Type B pancreatic cell (in vitro differentiated cells): ENCODE results near the gene RAB19. TPM values are rescaled to one million over a fixed set of nuclear protein-coding genes. Genes with fewer than 3 reads are reported as not detected.

Experiments used
- DNase-seq: peaks from one replicate; pipeline ENCODE4 v3.0.0; 2021; ENCODE audit warnings: mixed read lengths; ENCODE audit not compliant: unreplicated experiment; ENCODE audit errors: extremely low spot score
- H3K27ac Mint-ChIP-seq: 2 replicates; pipeline ENCODE4 v1.8.0; 2021; ENCODE audit warnings: mild to moderate bottlenecking, mixed read lengths
- H3K27me3 Mint-ChIP-seq: 2 replicates; pipeline ENCODE4 v1.8.0; 2021; ENCODE audit warnings: mixed read lengths
- H3K36me3 Mint-ChIP-seq: 2 replicates; pipeline ENCODE4 v1.8.0; 2021; ENCODE audit warnings: mixed read lengths
- H3K4me1 Mint-ChIP-seq: one replicate; pipeline ENCODE4 v1.8.0; 2021; ENCODE audit warnings: mixed read lengths; ENCODE audit not compliant: unreplicated experiment
- H3K4me3 Mint-ChIP-seq: 2 replicates; pipeline ENCODE4 v1.8.0; 2021; ENCODE audit warnings: mild to moderate bottlenecking, mixed read lengths
- H3K9me3 Mint-ChIP-seq: 2 replicates; pipeline ENCODE4 v1.8.0; 2021; ENCODE audit warnings: mixed read lengths
- total RNA-seq: library from RNA; stranded (reverse); gene quantifications from 2 replicates; pipeline ENCODE4 v1.2.1, GENCODE V29; 2021; ENCODE audit warnings: low replicate concordance
- TF ChIP-seq, protein P1 (sequence below): fragments of 200-600 bp; sonication (generic); conservative IDR thresholded peaks from 2 replicates; pipeline ENCODE4 v1.5.0; 2021; ENCODE audit warnings: antibody characterized with exemption, mild to moderate bottlenecking

RAB19 gene
- total RNA-seq, 1 donor from 2014 or later = 2.2 TPM

DNA sequence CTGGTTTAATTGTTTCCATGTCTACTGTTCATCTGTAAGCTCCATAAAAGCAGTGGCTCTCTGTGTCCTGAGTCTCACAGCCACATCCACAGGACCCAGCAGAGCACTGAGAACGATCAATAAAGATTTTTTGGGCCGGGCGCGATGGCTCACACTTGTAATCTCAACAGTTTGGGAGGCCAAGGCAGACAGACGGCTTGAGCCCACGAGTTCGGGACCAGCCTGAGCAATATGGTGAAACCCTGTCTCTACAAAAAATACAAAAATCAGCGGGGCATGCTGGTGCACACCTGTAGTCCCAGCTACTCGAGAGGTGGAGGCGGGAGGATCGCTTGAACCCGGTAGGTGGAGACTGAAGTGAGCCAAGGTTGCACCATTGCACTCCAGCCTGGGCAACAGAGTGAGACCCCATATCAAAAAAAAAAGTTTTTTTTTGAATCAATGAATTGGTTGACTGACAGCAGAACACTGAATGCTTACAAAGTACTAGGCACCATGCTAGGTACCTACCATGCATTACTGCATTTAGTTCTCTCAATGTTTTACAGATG lies 10.0 kb upstream of the RAB19 start:
- Mint-ChIP-seq H3K27me3 (no peaks in the 10 kb centered on the region), H3K36me3 (peaks cover 3% of the 10 kb centered on the region), H3K4me3 (no peak overlapping the region), H3K27ac (no peak overlapping the region), H3K4me1 (peaks cover 12% of the 10 kb centered on the region), H3K9me3 (no peaks in the 10 kb centered on the region)
- TF ChIP-seq, protein P1, sequence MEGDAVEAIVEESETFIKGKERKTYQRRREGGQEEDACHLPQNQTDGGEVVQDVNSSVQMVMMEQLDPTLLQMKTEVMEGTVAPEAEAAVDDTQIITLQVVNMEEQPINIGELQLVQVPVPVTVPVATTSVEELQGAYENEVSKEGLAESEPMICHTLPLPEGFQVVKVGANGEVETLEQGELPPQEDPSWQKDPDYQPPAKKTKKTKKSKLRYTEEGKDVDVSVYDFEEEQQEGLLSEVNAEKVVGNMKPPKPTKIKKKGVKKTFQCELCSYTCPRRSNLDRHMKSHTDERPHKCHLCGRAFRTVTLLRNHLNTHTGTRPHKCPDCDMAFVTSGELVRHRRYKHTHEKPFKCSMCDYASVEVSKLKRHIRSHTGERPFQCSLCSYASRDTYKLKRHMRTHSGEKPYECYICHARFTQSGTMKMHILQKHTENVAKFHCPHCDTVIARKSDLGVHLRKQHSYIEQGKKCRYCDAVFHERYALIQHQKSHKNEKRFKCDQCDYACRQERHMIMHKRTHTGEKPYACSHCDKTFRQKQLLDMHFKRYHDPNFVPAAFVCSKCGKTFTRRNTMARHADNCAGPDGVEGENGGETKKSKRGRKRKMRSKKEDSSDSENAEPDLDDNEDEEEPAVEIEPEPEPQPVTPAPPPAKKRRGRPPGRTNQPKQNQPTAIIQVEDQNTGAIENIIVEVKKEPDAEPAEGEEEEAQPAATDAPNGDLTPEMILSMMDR = no peak
- DNase-seq = no peak

DNA sequence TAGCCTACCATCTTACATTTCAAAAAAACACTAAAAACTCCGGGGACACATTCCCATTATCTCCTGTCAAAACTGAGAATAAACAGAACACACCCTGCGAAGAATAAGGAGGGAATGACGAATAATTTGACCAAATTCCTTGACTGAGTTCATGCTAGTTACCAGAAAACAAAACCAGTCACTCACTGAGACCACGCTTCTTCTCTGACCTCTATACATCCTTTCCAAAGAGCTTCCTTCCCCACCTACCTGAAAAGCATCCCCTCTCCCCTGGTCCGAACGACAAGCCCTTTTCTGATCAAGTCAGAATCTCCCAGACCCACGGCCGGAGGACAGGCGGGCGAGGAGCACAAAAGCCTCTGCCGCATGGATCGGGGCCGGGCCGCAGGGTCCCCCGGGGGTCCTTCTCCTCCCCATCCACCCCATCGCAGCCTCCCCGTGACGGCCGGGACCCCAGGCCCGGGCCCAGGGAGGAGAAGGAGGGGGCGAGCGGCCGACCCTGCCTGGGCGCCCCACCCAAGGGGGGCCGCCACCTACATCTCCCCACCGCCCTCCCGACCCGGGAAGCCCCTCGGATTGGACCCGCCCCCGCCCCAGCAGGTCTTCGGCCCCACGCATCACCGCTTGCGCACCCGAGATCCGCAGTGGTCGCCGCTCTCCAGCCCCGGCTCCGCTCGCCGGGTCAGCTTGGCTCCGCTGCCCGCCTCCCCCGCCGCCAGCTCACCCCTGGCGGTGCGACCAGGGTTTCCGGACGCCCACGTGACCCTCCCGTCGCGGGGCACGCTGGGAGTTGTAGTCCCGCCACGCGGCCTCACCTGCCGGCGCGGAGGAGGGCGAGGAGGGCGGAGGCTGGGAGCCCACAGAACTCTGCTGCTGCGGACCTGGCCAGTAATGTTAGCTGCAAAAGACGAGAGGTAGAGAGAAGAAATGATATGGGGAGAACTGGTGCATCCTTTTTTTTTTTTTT lies 5.8 kb upstream of the RAB19 start, which contains the start of gene SLC37A3:
TSS of gene SLC37A3 (minus strand) at position 747 of the 967 bp plus-strand sequence. CDS start 16,004 bp downstream, outside the sequence.
- no peaks in the 10 kb centered on the region for H3K9me3 Mint-ChIP-seq
- peaks cover 6% of the 10 kb centered on the region for H3K27me3 Mint-ChIP-seq
- peak within 1 kb of the TSS; percentile 92 for H3K27ac Mint-ChIP-seq
- H3K4me3 Mint-ChIP-seq = peak within 1 kb of the TSS; percentile 96
- peaks cover 16% of the 10 kb centered on the region for H3K4me1 Mint-ChIP-seq
- TF ChIP-seq, protein P1 = peak; percentile 51
- H3K36me3 Mint-ChIP-seq = peaks cover 3% of the 10 kb centered on the region
- DNase-seq = peak; percentile 91

DNA sequence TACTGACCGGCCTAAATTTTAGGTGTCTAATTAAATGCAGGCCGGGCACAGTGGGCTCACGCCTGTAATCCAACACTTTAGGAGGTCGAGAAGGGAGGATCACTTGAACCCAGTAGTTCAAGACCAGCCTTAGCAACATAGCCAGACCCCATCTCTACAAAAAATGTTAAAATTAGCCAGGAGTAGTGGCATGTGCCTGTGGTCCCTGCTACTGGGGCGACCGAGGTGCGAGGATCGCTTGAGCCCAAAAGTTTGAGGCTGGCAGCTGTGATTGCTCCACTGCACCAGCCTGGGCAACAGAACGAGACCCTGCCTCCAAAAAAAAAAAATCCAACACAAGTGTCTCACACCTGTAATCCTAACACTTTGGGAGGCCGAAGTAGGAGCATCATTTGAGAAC lies 5.0 kb upstream of the RAB19 start:
- DNase-seq = no peak
- peak overlapping the region; percentile 96 for H3K4me3 Mint-ChIP-seq
- peaks cover 3% of the 10 kb centered on the region for H3K36me3 Mint-ChIP-seq
- no peaks in the 10 kb centered on the region for H3K9me3 Mint-ChIP-seq
- peaks cover 21% of the 10 kb centered on the region for H3K4me1 Mint-ChIP-seq
- TF ChIP-seq, protein P1 = no peak
- H3K27me3 Mint-ChIP-seq = peaks cover 6% of the 10 kb centered on the region
- peak overlapping the region; percentile 34 for H3K27ac Mint-ChIP-seq

DNA sequence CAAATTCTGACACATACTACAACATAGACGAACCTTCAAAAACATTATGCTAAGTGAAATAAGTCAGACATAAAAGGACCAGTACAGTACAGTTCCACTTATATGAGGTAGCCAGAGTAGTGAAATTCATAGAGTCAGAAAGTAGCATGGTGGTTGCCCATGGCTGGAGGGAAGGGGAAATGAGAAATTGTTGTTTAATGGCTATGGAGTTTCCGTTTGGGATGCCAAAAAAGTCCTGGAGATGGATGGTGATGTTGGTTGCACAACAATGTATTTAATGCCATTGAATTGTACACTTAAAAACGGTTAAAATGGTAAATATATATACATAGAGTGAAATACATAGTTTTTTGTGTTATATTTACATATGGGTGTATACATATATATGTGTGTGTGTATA lies 3.5 kb upstream of the RAB19 start:
- no peak for DNase-seq
- Mint-ChIP-seq H3K9me3 (no peaks in the 10 kb centered on the region), H3K27me3 (peaks cover 6% of the 10 kb centered on the region), H3K4me1 (peaks cover 32% of the 10 kb centered on the region), H3K36me3 (peaks cover 3% of the 10 kb centered on the region), H3K27ac (no peak overlapping the region), H3K4me3 (no peak overlapping the region)
- TF ChIP-seq, protein P1 = no peak

DNA sequence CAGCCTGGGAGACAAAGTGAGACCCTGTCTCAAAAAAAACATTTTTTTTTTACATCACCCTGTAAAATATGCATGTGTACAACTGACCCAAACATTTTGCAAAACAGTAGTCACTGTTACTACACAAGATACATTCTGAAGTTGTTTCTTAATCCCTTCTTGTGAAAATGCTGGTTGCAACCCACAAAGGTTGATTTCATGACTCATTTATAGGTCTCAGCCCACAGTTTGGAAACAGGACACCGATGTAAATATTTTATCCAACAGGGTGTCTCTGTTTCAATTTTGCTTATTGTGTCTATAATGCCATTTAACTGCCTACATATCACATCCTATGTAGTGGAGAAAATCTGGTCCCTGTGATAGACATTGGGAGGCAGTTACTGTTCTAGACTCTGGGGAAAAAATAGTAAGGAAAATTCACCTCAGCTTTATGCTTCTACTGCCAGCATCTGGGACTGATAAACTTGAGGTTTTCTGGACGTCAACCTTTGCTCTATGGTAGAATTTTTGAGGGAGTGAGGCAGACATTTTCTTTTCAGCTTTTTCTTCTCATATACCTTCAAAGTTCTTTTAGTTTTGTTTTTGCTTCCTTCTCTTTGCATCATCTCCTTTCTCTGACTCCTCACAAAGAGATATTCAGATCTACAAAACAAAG lies 1.6 kb upstream of the RAB19 start:
- Mint-ChIP-seq H3K36me3 (no peaks in the 10 kb centered on the region), H3K27ac (no peak overlapping the region), H3K27me3 (peaks cover 6% of the 10 kb centered on the region), H3K4me3 (peak overlapping the region; percentile 10), H3K4me1 (peaks cover 25% of the 10 kb centered on the region), H3K9me3 (no peaks in the 10 kb centered on the region)
- no peak for DNase-seq
- TF ChIP-seq, protein P1 = no peak
